GM12892 (cell line): ENCODE data around the gene MAP6.

Source experiments
- POLR2A ChIP-seq: IDR thresholded peaks from 2 replicates; pipeline ENCODE4 v1.6.1; 2011; ENCODE audit warnings: low read depth, low read length, control low read depth
- POLR2AphosphoS5 ChIP-seq: IDR thresholded peaks from 2 replicates; pipeline ENCODE4 v1.6.1; 2011; ENCODE audit warnings: low read depth, low read length, control low read depth
- TAF1 ChIP-seq: IDR thresholded peaks from 2 replicates; pipeline ENCODE4 v1.6.1; 2011; ENCODE audit warnings: low read depth, mild to moderate bottlenecking, control low read depth, low read length, borderline replicate concordance

- TF ChIP-seq TAF1 = no peak
- no peak for TF ChIP-seq POLR2A
- TF ChIP-seq POLR2AphosphoS5 = no peak
Observed at GRCh38 chr11:75706260-75706729, 37.5 kb upstream of the MAP6 start.
